ENCODE measurements around the gene DDX46.
"Not testable (repeated sequence)": the region's sequence is repeated elsewhere in the genome, so short reads cannot be mapped to it uniquely, and the experiment has no call there.

The DDX46 gene

DNA sequence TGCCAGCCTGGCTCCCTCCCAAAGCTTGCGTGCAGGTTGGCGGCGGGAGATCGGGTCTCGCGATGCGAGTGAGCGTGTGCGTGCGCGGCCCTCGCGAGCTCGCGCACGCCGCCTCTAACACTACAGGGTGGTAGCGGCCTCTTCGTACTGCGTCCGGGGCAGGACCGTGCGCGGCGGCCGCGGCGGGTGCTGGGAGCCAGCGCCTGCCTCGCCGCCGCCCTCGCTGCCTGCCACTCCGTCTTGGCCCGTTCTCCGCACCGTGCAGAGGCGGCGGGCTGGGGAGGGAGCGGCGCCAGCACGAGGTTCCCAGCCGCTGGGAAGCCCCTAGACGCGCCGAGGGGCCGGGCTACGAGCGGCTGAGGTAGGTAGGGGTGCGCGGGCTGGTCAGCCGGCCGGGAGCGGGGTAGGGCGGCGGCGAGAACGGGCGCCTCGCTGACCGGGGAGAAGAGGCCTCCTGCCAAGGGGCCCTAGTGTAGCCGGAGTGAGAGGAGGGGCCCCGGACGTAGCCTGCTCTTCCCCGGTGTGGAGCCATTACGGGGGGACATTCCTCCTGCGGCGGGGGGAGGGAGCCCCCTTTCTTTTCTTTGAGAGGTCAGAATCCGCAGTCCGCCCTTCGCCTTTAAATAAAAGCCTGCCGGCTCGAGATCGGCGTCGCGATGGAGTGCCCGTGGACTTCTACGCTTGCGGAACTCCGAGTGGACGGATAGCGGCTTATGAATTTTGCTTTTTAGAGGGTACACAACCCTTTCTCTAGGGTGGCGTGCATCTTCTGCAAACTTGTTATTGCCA lies 87.5 kb downstream of the DDX46 start, which contains the start of gene C5orf24:
Gene C5orf24, plus strand, starts transcription at position 117 of the 789 bp plus-strand sequence. CDS start 8,933 bp downstream, outside the sequence.
- DNase-seq (ENCODE audit: low spot score): peak; percentile 95

DNA sequence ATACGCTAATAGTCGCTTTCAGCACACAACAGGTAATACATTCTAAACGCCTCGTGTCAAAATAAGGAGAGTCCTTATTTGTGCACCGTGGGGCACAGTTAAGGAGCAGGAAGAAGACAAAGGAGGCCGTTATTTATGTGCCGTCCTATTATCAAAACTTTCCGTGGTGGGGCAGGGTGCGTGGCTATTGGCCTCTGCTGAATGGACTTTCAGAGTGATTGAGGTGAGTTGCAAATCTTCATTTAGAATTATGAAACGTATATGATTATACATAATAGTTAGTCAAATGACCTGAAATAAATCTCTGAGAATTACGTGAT lies 88.0 kb downstream of the DDX46 start:
- DNase-seq (ENCODE audit: low spot score): no peak

DNA sequence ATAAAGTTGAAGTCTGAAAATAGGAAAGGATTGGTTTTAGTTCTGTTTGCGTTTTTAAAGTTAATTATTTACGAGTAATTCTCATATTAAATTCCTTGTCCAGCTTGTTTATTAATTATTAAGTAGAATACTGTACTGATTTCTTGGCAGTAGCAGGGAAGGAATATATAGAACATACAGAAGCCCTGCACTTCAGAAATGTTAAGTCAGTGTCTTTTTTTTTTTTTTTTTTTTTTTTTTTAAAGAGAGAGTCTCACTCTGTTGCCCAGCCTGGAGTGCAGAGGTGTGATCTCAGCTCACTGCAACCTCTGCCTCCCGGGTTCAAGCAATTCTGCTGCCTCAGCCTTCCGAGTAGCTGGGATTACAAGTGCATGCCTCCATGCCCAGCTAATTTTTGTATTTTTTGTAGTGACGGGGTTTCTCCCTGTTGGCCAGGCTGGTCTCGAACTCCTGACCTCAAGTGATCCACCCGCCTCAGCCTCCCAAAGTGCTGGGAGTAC lies 90.9 kb downstream of the DDX46 start:
- DNase-seq (ENCODE audit: low spot score): not testable (repeated sequence)

DNA sequence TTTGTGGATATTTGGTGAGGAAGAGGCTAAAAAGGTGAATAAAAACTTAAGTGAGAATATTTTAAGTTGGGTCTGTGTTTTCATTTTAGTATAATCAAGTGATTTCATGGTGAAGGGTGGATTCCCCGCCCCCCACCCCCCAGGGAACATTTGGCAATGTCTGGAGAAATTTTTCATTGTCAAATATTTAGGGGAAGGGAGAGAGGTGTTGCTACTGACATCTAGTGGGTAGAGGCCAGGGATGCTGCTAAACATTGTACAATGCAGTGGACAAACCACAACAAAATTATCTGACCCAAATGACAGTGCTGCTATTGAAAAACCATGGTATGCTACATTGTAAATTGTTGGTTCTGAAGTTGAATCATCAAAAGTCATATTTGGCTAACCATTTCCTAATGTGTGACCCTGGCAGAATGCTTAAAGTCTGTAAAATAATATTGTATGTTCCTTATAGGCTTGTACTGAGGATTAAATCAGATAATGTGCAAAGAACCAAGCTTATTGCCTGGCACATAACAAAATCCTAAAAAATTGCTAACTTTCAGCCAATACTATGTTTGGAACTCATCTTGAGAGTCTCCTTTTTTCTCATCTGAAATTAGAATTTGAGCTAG lies 92.8 kb downstream of the DDX46 start:
- no peak for DNase-seq (ENCODE audit: low spot score)

DNA sequence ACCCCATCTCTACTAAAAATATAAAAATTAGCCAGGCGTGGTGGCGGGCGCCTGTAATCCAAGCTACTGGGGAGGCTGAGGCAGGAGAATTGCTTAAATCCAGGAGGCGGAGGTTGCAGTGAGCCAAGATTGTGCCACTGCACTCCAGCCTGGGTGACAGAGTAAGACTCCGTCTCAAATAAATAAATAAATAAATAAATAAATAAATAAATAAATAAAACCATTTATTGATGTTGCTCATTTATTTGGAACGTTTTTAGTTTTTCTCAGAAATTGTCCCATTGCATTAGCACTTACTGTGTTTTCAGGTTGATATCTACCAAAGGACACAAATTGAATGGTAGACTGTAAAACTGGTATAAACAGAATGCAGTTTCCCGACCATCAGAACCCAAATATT lies 97.9 kb downstream of the DDX46 start:
- not testable (repeated sequence) for DNase-seq (ENCODE audit: low spot score)

DNA sequence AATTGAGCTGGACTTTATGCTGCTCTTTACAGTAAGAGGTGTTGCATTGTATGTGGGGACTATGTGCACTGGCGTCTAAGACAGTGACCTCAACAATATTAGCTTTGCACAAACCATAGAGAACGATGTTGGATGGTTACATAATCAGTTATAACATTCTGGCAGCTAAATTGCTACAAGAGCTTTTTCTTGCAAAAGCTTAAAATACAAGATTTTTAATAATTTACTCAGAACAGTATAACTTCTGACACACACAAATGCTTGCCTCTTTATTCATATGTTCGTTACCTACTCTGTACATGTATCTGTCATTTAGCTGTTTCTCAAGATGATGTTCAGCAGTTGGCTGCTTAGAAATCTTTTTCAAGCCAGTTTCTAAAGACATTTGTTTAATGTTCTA lies 98.8 kb downstream of the DDX46 start:
- DNase-seq (ENCODE audit: low spot score): no peak

DNA sequence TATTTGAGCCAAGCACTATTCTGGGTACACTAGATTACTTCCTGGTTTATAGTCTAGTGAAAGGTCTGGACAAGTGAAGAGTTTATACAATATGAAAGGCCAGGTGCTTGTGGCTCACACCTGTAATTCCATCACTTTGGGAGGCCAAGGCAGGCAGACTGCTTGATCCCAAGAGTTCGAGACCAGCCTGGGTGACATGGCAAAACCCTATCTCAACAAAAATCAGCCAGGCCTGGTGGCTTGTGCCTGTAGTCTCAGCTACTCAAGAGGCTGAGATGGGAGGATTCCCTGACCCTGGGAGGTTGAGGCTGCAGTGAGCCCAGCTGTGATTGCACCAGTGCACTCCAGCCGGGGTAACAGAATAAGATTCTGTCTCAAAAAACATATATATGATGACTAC lies 106.1 kb downstream of the DDX46 start:
- no peak for DNase-seq (ENCODE audit: low spot score)

DNA sequence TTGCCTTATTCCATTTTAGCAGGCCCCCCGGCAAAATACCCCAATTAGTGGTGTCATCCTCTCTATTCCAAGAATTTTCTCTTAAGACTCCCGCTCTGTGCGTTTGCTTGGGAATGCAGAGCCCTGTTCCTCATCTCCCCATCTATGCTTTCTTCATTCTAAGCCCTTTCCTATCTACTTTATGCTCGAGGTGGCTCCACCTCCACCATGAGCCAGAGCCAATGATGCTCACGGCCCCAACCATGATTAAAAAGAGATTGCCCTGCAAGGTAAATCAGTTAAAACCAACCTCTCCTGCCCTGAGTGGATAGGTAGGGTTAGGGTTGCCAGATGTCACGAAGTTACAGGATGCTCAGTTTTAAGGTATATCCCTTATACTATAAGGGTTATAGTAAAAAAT lies 114.9 kb downstream of the DDX46 start:
- DNase-seq (ENCODE audit: low spot score): peak; percentile 57

DNA sequence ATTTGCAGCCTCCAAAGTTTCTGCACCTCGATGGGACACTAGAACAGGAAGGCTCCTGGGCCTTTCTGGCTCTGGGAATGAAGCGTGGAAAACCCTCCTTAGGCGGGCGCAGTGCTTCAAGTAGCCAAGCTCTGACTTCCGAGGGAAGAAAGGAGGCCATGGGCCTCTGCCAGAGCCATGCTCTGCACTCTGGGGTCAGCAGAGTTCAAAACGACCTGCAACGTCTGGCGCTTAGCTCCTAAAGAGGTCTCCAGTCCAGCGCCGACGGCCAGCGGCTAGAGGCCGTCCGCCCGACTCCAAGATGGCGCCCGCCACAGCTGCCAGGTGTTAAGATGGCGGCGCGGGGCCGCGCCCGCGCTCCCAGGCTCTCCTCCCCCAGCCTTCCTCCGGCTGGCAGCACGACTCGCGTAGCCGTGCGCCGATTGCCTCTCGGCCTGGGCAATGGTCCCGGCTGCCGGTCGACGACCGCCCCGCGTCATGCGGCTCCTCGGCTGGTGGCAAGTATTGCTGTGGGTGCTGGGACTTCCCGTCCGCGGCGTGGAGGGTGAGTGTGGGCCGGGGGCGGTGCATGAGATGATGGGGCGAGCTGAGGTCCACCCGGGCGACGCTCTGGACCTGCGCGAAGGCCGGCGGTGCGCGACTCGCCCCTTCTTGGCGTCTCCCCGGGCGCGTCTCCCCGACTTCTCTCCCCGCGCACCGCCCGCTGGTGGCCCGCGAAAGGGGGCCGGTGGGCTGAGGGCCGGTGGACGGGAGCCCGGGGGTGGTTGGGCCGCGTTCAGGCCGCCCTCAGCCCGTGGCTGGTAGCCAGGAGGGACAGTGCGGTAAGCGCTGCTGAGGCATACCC lies 115.6 kb downstream of the DDX46 start, which contains the start of gene TXNDC15:
Gene TXNDC15, plus strand, starts transcription at position 385 of the 844 bp plus-strand sequence. Its CDS starts 57 bp downstream, at position 442.
- peak; percentile 88 for DNase-seq (ENCODE audit: low spot score)

DNA sequence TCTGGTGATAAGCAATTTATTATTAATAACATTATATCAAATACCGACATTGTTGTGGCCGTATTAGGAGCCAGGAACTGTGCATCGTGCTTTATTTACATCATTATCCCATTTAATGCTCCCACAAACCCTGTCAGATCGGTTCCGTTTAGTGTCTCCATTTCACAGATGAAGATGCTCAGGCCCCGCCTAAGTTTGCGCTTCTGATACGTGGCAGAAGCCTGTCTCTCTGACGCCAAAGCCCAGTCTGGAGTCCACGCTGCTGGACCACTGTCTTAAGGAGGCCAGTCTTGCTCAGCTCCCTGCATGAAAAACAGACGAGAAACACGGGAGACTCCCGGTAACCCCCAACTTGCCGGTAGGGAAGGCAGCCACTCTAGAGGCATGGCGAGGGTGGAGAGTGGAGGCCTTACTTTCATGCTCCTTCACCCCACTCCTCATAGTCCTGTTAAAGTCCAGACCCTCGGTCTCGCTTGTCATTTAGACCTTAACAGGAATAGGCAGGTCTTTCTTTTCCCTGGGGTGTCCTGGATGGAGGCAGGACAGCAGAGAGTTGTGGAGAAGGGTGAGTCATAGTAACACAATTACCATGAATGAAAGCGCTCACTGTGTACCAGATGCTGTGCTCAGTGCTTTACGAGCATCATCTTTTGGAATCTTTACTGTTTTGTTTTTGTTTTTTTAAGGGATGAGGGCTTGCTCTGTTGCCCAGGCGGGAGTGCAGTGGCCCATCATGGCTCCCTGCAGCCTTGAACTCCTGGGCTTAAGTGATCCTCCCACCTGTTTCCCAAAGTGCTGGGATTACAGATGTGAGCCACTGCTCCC lies 116.5 kb downstream of the DDX46 start:
- DNase-seq (ENCODE audit: low spot score): peak; percentile 73

DNA sequence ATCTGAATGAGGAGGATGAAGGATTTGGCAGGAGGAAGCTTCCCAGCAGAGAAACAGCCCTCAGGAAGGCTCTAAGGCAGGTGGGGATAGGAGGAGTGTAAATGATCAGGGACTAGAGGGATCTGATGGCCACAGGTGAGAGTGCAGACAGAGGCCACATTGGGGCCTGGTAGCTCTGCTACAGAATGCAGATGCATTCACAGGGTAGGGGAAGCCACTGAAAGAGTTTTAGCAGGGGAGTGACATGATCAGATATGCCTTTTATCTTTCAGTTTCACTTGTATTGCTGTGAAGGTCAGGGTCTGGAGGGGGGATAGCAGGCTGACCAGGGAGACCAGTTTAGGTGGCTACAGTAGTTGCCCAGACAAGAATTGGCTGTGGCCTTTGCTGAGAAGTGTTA lies 118.6 kb downstream of the DDX46 start:
- DNase-seq (ENCODE audit: low spot score): no peak

DNA sequence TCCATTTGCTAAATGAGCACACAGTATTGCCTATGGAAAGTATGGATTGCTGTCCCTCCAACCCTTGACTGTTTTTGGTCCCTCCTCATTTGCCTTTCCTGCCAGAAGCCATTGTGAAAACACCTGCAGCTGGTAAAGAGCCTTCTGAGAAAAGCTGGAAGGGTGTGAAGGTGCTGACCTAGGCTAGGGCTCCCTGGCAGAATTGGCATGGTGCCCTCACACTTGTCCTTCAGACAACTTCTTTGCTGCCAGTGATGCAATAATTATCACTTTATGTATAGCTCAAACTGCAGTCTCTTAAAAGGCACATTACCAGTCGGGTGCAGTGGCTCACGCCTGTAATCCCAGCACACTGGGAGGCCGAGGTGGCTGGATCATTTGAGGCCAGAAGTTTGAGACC lies 119.8 kb downstream of the DDX46 start:
- no peak for DNase-seq (ENCODE audit: low spot score)

DNA sequence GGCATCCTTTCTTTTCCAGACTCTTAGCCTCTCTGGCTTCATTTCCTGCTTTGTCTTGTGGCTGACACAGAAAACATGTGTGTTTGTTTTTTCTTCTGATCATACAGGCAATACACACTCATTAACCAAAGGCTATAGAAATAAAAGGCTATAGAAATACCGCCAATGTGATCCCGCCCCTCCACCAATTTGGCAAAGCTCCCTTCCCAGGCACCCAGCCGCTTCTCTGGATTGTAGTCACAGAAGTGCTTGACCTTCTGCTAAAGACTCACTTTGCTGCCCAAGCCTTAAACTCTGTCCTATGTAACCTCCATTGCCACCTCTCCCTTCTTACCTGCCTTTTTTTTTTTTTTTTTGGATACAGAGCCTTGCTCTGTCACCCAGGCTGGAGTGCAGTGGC lies 120.9 kb downstream of the DDX46 start:
- no peak for DNase-seq (ENCODE audit: low spot score)

Measured in putamen (tissue), 1 donor.